Neural cell (in vitro differentiated cells): ENCODE measurements around the gene C9orf78. TPM values are rescaled to one million over a fixed set of nuclear protein-coding genes. Genes with fewer than 3 reads are reported as not detected.

Source experiments
- H2AFZ ChIP-seq: fragments of 200-600, 300-800 bp; sonication (generic), shearing (Covaris generic); 2 replicates; pipeline ENCODE4 v1.6.0; 2014; ENCODE audit warnings: low read depth, mild to moderate bottlenecking, antibody characterized with exemption, low read length, moderate library complexity
- H3F3A ChIP-seq: fragments of 200-600 bp; shearing (Covaris generic); 2 replicates; pipeline ENCODE4 v1.6.1; 2016; ENCODE audit warnings: mild to moderate bottlenecking, moderate library complexity, mixed read lengths, antibody characterized with exemption, low read length; ENCODE audit not compliant: insufficient read depth, poor library complexity, severe bottlenecking
- H3K27ac ChIP-seq: fragments of 200-600, 300-800 bp; sonication (generic), shearing (Covaris generic); 2 replicates; pipeline ENCODE4 v1.5.1; 2014; ENCODE audit warnings: mild to moderate bottlenecking, low read length, moderate library complexity
- H3K27me3 ChIP-seq: fragments of 300-800, 200-600 bp; sonication (generic), shearing (Covaris generic); 2 replicates; pipeline ENCODE4 v1.6.0; 2014; ENCODE audit warnings: mild to moderate bottlenecking, low read depth, low read length, moderate library complexity; ENCODE audit not compliant: insufficient read depth
- H3K36me3 ChIP-seq: fragments of 300-800, 200-600 bp; sonication (generic), shearing (Covaris generic); 2 replicates; pipeline ENCODE4 v1.5.1; 2014; ENCODE audit warnings: mild to moderate bottlenecking, antibody characterized with exemption, low read length, moderate library complexity; ENCODE audit not compliant: insufficient read depth
- H3K4me2 ChIP-seq: fragments of 300-800, 200-600 bp; sonication (generic), shearing (Covaris generic); 2 replicates; pipeline ENCODE4 v1.6.0; 2014; ENCODE audit warnings: mild to moderate bottlenecking, low read length
- H3K4me3 ChIP-seq: fragments of 300-800, 200-600 bp; sonication (generic), shearing (Covaris generic); 2 replicates; pipeline ENCODE4 v1.5.1; 2014; ENCODE audit warnings: mild to moderate bottlenecking, low read length, moderate library complexity
- H3K79me2 ChIP-seq: fragments of 200-600 bp; shearing (Covaris generic); replicated peaks from 2 replicates; pipeline ENCODE4 v1.6.0; 2014; ENCODE audit warnings: mild to moderate bottlenecking, low read length, moderate library complexity; ENCODE audit not compliant: insufficient read depth
- H3K9ac ChIP-seq: fragments of 300-800, 200-600 bp; sonication (generic), shearing (Covaris generic); 2 replicates; pipeline ENCODE4 v1.6.1; 2016; ENCODE audit warnings: mild to moderate bottlenecking, low read length, mixed read lengths
- H3K9me2 ChIP-seq: fragments of 200-600 bp; shearing (Covaris generic); 2 replicates; pipeline ENCODE4 v1.6.1; 2016; ENCODE audit warnings: mild to moderate bottlenecking, low read length, mixed read lengths; ENCODE audit not compliant: insufficient read depth
- H3K9me3 ChIP-seq: fragments of 200-600, 300-800 bp; sonication (generic), shearing (Covaris generic); 2 replicates; pipeline ENCODE4 v1.6.1; 2016; ENCODE audit warnings: mild to moderate bottlenecking, mixed run types, low read length, moderate library complexity, mixed read lengths
- H4K20me1 ChIP-seq: fragments of 200-600 bp; shearing (Covaris generic); 2 replicates; pipeline ENCODE4 v1.6.1; 2016; ENCODE audit warnings: mild to moderate bottlenecking, mixed run types; ENCODE audit not compliant: insufficient read depth
- EP300 ChIP-seq: fragments of 450-650 bp; conservative IDR thresholded peaks from 2 replicates; pipeline ENCODE4 v1.6.1; 2014; ENCODE audit warnings: antibody characterized with exemption, mild to moderate bottlenecking, moderate library complexity; ENCODE audit not compliant: poor library complexity, severe bottlenecking
- EZH2 ChIP-seq: fragments of 200-600, 300-800 bp; shearing (Covaris generic), sonication (generic); IDR thresholded peaks from 2 replicates; pipeline ENCODE4 v1.6.1; 2014; ENCODE audit warnings: antibody characterized with exemption, low read length, borderline replicate concordance, mild to moderate bottlenecking; ENCODE audit not compliant: insufficient read depth, poor library complexity, severe bottlenecking
- MXI1 ChIP-seq: fragments of 450-650 bp; conservative IDR thresholded peaks from 2 replicates; pipeline ENCODE4 v1.6.1; 2014; ENCODE audit warnings: antibody characterized with exemption, mild to moderate bottlenecking; ENCODE audit not compliant: poor library complexity, severe bottlenecking
- POLR2AphosphoS5 ChIP-seq: IDR thresholded peaks from 2 replicates; pipeline ENCODE4 v1.6.1; 2012
- RAD21 ChIP-seq: fragments of 450-650 bp; conservative IDR thresholded peaks from 2 replicates; pipeline ENCODE4 v1.6.1; 2014; ENCODE audit warnings: antibody characterized with exemption, mild to moderate bottlenecking, moderate library complexity
- SMC3 ChIP-seq: fragments of 450-650 bp; conservative IDR thresholded peaks from 2 replicates; pipeline ENCODE4 v1.6.1; 2014; ENCODE audit warnings: antibody characterized with exemption, mild to moderate bottlenecking, moderate library complexity; ENCODE audit not compliant: poor library complexity
- TAF1 ChIP-seq: IDR thresholded peaks from 2 replicates; pipeline ENCODE4 v1.6.1; 2012; ENCODE audit warnings: low read depth
- polyA plus RNA-seq: library from polyadenylated mRNA; depleted of rRNA; stranded (reverse); fragments of >200 nt; gene quantifications from 2 replicates; pipeline ENCODE4 v1.2.3, GENCODE V29; 2014
- TF ChIP-seq, protein P1 (sequence below): fragments of 450-650 bp; IDR thresholded peaks from 2 replicates; pipeline ENCODE4 v1.5.1; 2014; ENCODE audit warnings: antibody characterized with exemption, mild to moderate bottlenecking, moderate library complexity; ENCODE audit not compliant: poor library complexity, severe bottlenecking
- TF ChIP-seq, protein P2 (sequence below): IDR thresholded peaks from 2 replicates; pipeline ENCODE4 v1.6.1; 2012; ENCODE audit warnings: borderline replicate concordance

Gene C9orf78
- polyA plus RNA-seq, 1 donor from 2014 or later: 91.3 TPM

DNA sequence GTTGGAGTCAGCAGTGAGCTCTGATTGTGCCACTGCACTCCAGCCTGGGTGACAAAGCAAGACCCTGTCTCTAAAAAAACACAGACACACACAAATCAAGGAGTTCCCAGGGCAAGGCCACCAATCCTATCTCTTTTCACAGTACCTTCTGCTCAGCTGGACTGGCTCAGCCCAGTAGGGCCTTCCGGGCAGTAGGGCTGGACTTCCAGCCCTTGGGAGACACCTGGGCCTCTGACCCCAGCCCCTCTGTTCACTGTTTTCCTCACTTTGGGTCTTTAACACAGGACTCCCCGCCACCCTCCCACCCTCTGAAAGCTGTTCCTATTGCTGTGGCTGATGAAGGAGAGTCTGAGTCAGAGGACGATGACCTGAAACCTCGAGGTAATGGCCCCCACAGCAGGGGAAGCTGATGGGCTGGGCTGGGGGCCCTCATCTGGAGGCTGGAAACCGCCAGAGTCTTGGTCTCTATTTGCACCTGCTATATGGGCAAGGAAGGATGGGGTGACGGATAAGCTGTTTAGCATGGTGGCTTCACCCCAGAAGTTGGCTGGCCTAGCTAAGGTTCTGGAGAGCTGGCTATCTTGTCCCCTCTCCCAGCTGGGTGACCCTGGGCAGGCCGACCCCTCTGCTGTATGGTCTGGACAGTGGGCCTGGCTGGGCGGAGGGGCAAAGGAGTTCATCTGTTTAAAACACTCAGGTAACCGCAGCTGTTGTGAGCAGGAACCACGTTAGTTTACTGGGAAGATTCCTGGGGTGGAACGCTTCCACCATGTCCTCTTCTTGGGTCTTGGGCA, 25.8 kb upstream of the C9orf78 start:
- Histone ChIP-seq H2AFZ (no peak overlapping the region), H3K9ac (no peak overlapping the region), H3F3A (no peaks in the 10 kb centered on the region), H3K9me2 (no peaks in the 10 kb centered on the region), H3K4me2 (no peak overlapping the region), H3K9me3 (no peaks in the 10 kb centered on the region), H4K20me1 (no peaks in the 10 kb centered on the region), H3K27me3 (no peaks in the 10 kb centered on the region), H3K27ac (no peak overlapping the region), H3K4me3 (no peak overlapping the region), H3K36me3 (no peaks in the 10 kb centered on the region), H3K79me2 (no peaks in the 10 kb centered on the region)
- TF ChIP-seq EZH2 (no peak), POLR2AphosphoS5 (no peak), SMC3 (no peak), TAF1 (no peak), EP300 (no peak), MXI1 (no peak), RAD21 (no peak)
- TF ChIP-seq, protein P1, sequence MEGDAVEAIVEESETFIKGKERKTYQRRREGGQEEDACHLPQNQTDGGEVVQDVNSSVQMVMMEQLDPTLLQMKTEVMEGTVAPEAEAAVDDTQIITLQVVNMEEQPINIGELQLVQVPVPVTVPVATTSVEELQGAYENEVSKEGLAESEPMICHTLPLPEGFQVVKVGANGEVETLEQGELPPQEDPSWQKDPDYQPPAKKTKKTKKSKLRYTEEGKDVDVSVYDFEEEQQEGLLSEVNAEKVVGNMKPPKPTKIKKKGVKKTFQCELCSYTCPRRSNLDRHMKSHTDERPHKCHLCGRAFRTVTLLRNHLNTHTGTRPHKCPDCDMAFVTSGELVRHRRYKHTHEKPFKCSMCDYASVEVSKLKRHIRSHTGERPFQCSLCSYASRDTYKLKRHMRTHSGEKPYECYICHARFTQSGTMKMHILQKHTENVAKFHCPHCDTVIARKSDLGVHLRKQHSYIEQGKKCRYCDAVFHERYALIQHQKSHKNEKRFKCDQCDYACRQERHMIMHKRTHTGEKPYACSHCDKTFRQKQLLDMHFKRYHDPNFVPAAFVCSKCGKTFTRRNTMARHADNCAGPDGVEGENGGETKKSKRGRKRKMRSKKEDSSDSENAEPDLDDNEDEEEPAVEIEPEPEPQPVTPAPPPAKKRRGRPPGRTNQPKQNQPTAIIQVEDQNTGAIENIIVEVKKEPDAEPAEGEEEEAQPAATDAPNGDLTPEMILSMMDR: no peak
- TF ChIP-seq, protein P2, sequence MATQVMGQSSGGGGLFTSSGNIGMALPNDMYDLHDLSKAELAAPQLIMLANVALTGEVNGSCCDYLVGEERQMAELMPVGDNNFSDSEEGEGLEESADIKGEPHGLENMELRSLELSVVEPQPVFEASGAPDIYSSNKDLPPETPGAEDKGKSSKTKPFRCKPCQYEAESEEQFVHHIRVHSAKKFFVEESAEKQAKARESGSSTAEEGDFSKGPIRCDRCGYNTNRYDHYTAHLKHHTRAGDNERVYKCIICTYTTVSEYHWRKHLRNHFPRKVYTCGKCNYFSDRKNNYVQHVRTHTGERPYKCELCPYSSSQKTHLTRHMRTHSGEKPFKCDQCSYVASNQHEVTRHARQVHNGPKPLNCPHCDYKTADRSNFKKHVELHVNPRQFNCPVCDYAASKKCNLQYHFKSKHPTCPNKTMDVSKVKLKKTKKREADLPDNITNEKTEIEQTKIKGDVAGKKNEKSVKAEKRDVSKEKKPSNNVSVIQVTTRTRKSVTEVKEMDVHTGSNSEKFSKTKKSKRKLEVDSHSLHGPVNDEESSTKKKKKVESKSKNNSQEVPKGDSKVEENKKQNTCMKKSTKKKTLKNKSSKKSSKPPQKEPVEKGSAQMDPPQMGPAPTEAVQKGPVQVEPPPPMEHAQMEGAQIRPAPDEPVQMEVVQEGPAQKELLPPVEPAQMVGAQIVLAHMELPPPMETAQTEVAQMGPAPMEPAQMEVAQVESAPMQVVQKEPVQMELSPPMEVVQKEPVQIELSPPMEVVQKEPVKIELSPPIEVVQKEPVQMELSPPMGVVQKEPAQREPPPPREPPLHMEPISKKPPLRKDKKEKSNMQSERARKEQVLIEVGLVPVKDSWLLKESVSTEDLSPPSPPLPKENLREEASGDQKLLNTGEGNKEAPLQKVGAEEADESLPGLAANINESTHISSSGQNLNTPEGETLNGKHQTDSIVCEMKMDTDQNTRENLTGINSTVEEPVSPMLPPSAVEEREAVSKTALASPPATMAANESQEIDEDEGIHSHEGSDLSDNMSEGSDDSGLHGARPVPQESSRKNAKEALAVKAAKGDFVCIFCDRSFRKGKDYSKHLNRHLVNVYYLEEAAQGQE: no peak

DNA sequence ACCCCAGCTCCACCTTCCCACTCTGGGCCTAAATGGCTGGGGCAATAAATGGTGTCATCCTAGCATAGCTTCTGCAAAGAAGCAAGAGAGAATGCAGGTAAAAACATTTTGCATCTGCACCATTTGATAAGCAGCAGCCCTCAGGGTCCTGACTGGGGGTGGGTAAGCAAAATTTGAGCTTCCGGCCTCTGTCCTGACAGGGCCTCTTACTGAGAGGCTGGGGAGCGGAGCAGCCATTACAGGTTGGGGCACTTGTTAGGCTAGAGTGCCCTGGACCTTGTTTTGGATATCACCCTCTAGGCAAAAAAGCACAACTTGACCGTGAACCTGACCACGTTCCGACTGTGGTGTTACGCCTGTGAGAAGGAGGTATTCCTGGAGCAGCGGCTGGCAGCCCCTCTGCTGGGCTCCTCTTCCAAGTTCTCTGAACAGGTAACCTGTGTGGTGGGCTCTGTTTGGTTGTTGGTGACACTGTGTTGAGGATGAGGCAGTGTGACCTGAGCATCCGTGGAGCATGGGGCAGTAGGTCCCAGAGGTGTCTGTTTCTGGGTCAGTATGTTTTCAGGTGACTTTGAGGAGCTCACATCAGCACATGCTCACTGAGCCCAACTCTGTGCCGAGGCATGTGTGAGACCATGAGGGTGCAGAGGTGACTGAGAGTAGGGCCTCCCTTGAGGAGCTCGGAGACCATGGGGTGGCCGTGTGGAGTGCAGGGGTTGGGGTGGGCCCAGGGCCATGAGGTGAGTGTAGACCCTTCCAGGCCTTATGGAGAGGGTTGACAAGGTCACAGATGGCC, 23.3 kb upstream of the C9orf78 start:
- no peaks in the 10 kb centered on the region for H3F3A ChIP-seq
- no peaks in the 10 kb centered on the region for H3K36me3 ChIP-seq
- no peak overlapping the region for H3K27ac ChIP-seq
- no peaks in the 10 kb centered on the region for H3K9me2 ChIP-seq
- H3K79me2 ChIP-seq: no peaks in the 10 kb centered on the region
- TF ChIP-seq SMC3: no peak
- no peak for TF ChIP-seq POLR2AphosphoS5
- TF ChIP-seq, protein P2: no peak
- TF ChIP-seq TAF1: no peak
- H4K20me1 ChIP-seq: no peaks in the 10 kb centered on the region
- H2AFZ ChIP-seq: no peak overlapping the region
- H3K9ac ChIP-seq: no peak overlapping the region
- H3K9me3 ChIP-seq: no peaks in the 10 kb centered on the region
- H3K4me3 ChIP-seq: no peak overlapping the region
- no peak overlapping the region for H3K4me2 ChIP-seq
- H3K27me3 ChIP-seq: no peaks in the 10 kb centered on the region
